ENCODE data around the gene NPIPB6. TPM values are rescaled to one million over a fixed set of nuclear protein-coding genes. Genes with fewer than 3 reads are reported as not detected.

NPIPB6 gene
- total RNA-seq, 1 donor from 2014 or later = 8.7 TPM

DNA sequence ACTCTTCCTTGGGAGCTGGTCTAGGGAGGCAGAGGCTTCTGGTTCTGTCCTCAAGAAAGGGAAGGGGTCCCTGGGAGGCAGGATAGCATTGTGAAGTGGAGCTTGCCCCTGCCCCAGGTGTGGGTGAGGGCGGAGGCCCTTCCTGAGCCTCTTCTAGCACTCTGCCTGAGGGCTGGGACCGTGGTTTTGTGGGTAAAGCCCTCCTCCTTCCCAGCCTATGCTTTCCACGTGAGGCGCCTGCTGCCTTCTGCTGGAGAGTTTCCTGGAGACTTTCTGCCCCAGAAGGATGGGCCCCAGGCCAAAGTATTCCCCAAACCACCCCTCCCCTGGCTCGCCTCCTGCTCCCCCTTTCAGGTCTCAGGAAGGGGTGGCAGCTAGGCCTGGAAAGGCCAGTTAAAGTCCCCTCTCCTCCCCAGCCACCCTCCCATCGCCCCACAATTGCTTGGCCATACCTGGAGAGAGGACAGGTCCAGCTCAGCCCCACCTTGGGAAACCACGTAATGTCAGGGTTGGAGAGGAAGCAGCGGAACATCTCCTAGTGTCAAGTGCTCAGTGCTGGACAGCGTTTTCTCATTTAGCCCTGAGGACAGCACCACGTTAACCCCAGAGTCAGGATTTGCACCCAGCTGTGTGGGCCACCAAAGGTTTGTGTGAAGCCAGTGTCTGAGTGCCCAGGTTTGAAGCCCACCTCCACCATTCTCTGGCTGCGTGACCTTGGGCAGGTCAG, 65.4 kb downstream of the NPIPB6 start:
- no peak for DNase-seq (ENCODE audit: low spot score in 2 of 2, unreplicated experiment in 2 of 2)
- Mint-ChIP-seq H3K9me3 (no peaks in the 10 kb centered on the region), H3K36me3 (peaks cover 10% of the 10 kb centered on the region), H3K4me1 (peaks cover 25% of the 10 kb centered on the region), H3K4me3 (no peak overlapping the region), H3K27ac (no peak overlapping the region), H3K27me3 (ENCODE audit: low read depth) (no peaks in the 10 kb centered on the region)
- TF ChIP-seq, protein P1, sequence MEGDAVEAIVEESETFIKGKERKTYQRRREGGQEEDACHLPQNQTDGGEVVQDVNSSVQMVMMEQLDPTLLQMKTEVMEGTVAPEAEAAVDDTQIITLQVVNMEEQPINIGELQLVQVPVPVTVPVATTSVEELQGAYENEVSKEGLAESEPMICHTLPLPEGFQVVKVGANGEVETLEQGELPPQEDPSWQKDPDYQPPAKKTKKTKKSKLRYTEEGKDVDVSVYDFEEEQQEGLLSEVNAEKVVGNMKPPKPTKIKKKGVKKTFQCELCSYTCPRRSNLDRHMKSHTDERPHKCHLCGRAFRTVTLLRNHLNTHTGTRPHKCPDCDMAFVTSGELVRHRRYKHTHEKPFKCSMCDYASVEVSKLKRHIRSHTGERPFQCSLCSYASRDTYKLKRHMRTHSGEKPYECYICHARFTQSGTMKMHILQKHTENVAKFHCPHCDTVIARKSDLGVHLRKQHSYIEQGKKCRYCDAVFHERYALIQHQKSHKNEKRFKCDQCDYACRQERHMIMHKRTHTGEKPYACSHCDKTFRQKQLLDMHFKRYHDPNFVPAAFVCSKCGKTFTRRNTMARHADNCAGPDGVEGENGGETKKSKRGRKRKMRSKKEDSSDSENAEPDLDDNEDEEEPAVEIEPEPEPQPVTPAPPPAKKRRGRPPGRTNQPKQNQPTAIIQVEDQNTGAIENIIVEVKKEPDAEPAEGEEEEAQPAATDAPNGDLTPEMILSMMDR (IDR thresholded peaks at IDR 0.05; ENCODE audit: unreplicated experiment) = no peak

DNA sequence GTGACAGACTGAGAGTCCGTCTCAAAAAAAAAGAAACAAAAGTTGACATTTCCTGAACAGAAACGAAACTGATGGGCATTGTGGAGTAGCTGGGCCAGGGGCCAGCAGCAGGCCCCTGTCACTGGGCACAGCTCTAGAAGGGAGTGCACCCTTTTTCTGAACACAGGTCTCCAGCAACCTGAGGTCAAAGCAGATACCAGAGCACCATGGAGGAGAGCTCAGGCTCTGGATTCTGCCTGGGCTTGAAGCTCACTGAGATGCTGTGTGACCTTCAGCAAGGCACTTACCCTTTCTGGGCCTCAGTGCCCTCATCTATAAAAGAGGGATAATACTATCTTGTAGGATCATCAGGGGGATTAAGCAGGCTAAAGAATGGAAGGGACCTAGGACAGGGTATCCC, 66.0 kb downstream of the NPIPB6 start:
- Mint-ChIP-seq H3K27me3 (ENCODE audit: low read depth) (no peaks in the 10 kb centered on the region), H3K9me3 (no peaks in the 10 kb centered on the region), H3K36me3 (peaks cover 10% of the 10 kb centered on the region), H3K27ac (no peak overlapping the region), H3K4me3 (no peak overlapping the region), H3K4me1 (peaks cover 25% of the 10 kb centered on the region)
- DNase-seq (ENCODE audit: low spot score in 2 of 2, unreplicated experiment in 2 of 2) = no peak
- TF ChIP-seq, protein P1 (IDR thresholded peaks at IDR 0.05; ENCODE audit: unreplicated experiment) = no peak

DNA sequence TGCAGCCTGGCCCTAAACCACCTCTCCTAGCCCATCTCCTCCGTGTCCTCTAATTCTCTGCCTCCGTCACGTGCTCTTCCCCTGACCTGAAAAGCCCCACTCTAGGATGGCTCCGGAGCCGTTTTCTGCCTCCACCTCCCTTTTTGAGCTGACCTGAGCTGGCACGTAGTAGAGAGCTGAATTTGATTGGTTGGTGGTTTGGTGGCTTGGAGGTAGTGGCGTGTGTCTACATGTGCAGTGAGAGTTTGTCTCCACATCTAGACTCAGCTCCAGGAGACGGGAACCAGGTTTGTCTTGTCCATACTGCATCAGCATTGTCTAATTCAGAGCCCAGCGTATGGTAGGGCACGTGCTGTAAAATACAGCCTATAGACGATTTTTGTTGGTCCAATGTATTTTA, 68.0 kb downstream of the NPIPB6 start:
- Mint-ChIP-seq H3K9me3 (no peaks in the 10 kb centered on the region), H3K4me1 (peaks cover 37% of the 10 kb centered on the region), H3K36me3 (peaks cover 10% of the 10 kb centered on the region), H3K27ac (peak overlapping the region; percentile 57), H3K4me3 (peak overlapping the region; percentile 90), H3K27me3 (ENCODE audit: low read depth) (no peaks in the 10 kb centered on the region)
- TF ChIP-seq, protein P1 (IDR thresholded peaks at IDR 0.05; ENCODE audit: unreplicated experiment) = no peak
- no peak for DNase-seq (ENCODE audit: low spot score in 2 of 2, unreplicated experiment in 2 of 2)

DNA sequence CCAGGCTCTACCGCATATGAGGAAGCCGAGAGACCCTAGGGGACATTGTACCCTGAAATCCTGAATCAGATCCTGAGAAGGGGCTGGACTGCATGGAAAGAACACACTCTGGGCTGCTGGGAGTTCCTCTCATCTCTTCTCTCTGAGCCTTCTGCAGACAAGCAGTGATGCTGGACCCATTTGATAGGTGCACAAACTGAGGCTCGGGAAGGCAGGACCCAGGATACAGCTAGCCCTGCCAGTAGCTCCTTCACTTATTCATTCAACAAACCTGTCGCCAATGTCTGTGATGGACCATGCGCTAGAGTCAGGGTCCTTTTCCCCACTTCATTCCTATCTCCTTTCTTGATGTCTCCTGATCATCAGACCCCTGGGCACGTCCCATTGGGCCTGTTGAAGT, 69.1 kb downstream of the NPIPB6 start:
- H3K27me3 Mint-ChIP-seq (ENCODE audit: low read depth) = no peaks in the 10 kb centered on the region
- H3K36me3 Mint-ChIP-seq = peaks cover 3% of the 10 kb centered on the region
- peak overlapping the region; percentile 50 for H3K27ac Mint-ChIP-seq
- peaks cover 38% of the 10 kb centered on the region for H3K4me1 Mint-ChIP-seq
- no peaks in the 10 kb centered on the region for H3K9me3 Mint-ChIP-seq
- TF ChIP-seq, protein P1 (IDR thresholded peaks at IDR 0.05; ENCODE audit: unreplicated experiment) = no peak
- H3K4me3 Mint-ChIP-seq = peak overlapping the region; percentile 90
- DNase-seq (ENCODE audit: low spot score in 2 of 2, unreplicated experiment in 2 of 2) = no peak

DNA sequence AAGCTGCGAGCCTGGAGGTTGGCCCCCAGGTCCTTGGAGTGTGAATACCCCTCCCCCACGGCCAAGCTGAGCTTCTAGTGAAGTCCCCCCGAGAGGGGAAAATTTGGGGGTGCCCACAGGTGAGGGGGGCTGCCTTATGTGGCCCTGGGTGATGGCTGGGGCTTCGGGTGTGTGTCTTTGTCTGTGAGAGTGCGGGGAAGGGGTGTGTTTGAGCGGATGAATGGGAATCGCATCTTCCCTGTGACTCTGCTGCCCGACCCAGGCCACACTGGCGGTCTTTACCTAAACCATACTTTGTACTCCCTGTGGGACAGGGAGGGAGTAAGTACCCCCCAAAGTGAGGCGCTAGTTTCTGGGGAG, 69.7 kb downstream of the NPIPB6 start:
- Mint-ChIP-seq H3K27ac (peak overlapping the region; percentile 50), H3K9me3 (no peaks in the 10 kb centered on the region), H3K4me3 (peak overlapping the region; percentile 90), H3K4me1 (peaks cover 41% of the 10 kb centered on the region), H3K27me3 (ENCODE audit: low read depth) (no peaks in the 10 kb centered on the region), H3K36me3 (peaks cover 3% of the 10 kb centered on the region)
- DNase-seq (ENCODE audit: low spot score in 2 of 2, unreplicated experiment in 2 of 2) = no peak
- TF ChIP-seq, protein P1 (IDR thresholded peaks at IDR 0.05; ENCODE audit: unreplicated experiment) = no peak
